HepG2 (cell line): ENCODE results near the gene PHAX. TPM values are rescaled to one million over a fixed set of nuclear protein-coding genes. Genes with fewer than 3 reads are reported as not detected.

Experiments
- ATAC-seq: fragments of 200-7000 bp; cut with Tn5 transposase; 3 replicates; pipeline ENCODE4 v1.9.1; 2020; ENCODE audit warnings: mild to moderate bottlenecking, moderate library complexity
- BruUV-seq: library from RNA; stranded (reverse); fragments of 400-500 nt; replicated peaks from 2 replicates; lab custom pipeline; 2021; lab: Mats Ljungman, UMichigan
- CTCF ChIA-PET: fragments of 300-600 bp; formaldehyde crosslinking; extraction: SDS; loops from one replicate; lab custom pipeline; 2021; ENCODE audit warnings: low total read pairs, inconsistent platforms, low intra/inter-chr PET ratio; lab: Yijun Ruan, JAX
- POLR2A ChIA-PET: fragments of 350-600 bp; sonication (Branson Sonifier 250); formaldehyde crosslinking; loops from one replicate; lab custom pipeline; 2020; ENCODE audit warnings: antibody characterized with exemption, inconsistent platforms; lab: Yijun Ruan, JAX
- DNase-seq: peaks from one replicate; pipeline ENCODE4 v3.0.0-alpha.2; 2015; ENCODE audit warnings: low spot score
- FAIRE-seq: peaks from 3 replicates; lab custom pipeline; 2011; peaks lifted over from hg19 to GRCh38; lab: Jason Lieb, UNC
- H2AFZ ChIP-seq: one replicate; pipeline ENCODE4 v1.6.1; 2011; ENCODE audit warnings: low read length, inconsistent platforms
- H3K27ac ChIP-seq: fragments of 300-600 bp; 3 replicates; pipeline ENCODE4 v1.8.0; 2011; ENCODE audit warnings: mixed run types, mild to moderate bottlenecking, mixed read lengths, low read length, inconsistent platforms; ENCODE audit not compliant: insufficient read depth; ENCODE audit errors: extremely low read length
- H3K27me3 ChIP-seq, 2 experiments: fragments of 200-600 bp in 1 of 2; 2 replicates in 1 of 2; 3 replicates in 1 of 2; pipeline versions ENCODE4 v1.6.0 to v1.8.0; 2011; ENCODE audit warnings: low read length in 2 of 2, mild to moderate bottlenecking in 2 of 2, moderate library complexity in 2 of 2, inconsistent platforms in 1 of 2; ENCODE audit not compliant: insufficient read depth in 2 of 2, control insufficient read depth in 1 of 2
- H3K36me3 ChIP-seq, 2 experiments: fragments of 200-600 bp in 1 of 2; replicated peaks in 1 of 2; 2 replicates in 1 of 2; 3 replicates in 1 of 2; pipeline versions ENCODE4 v1.5.1 to v1.8.0; 2011; ENCODE audit warnings: low read length in 2 of 2, inconsistent platforms in 1 of 2; ENCODE audit not compliant: insufficient read depth in 2 of 2, control insufficient read depth in 1 of 2
- H3K4me1 ChIP-seq: 2 replicates; pipeline ENCODE4 v1.5.1; 2012; ENCODE audit warnings: low read length, inconsistent platforms; ENCODE audit not compliant: insufficient read depth
- H3K4me2 ChIP-seq: 2 replicates; pipeline ENCODE4 v1.6.0; 2011; ENCODE audit warnings: low read depth, low read length, inconsistent platforms
- H3K4me3 ChIP-seq, 3 experiments: fragments of 200-600 bp in 1 of 3; sonication (generic), shearing (Covaris generic) in 1 of 3; replicated peaks in 1 of 3; 2 replicates each; pipeline ENCODE4 v1.5.1; 2011 to 2016; ENCODE audit warnings: low read length in 3 of 3, inconsistent platforms in 2 of 3, low read depth in 2 of 3, mild to moderate bottlenecking in 2 of 3, control low read depth in 1 of 3, mixed read lengths in 1 of 3; ENCODE audit not compliant: insufficient read depth in 1 of 3
- H3K79me2 ChIP-seq: one replicate; pipeline ENCODE4 v1.6.1; 2011; ENCODE audit warnings: low read length, inconsistent platforms; ENCODE audit not compliant: insufficient read depth
- H3K9ac ChIP-seq: 2 replicates; pipeline ENCODE4 v1.6.0; 2011; ENCODE audit warnings: mild to moderate bottlenecking, low read depth, low read length, inconsistent platforms; ENCODE audit not compliant: insufficient read depth
- H3K9me3 ChIP-seq: 2 replicates; pipeline ENCODE4 v1.5.1; 2012; ENCODE audit warnings: mild to moderate bottlenecking, low read length
- H4K20me1 ChIP-seq: 2 replicates; pipeline ENCODE4 v1.6.0; 2011; ENCODE audit warnings: inconsistent platforms, mild to moderate bottlenecking, low read length, moderate library complexity; ENCODE audit not compliant: insufficient read depth
- CENPT ChIP-seq: sonication (generic); formaldehyde crosslinking; IDR thresholded peaks from 2 replicates; pipeline ENCODE4 v1.8.0; 2022; ENCODE audit warnings: low read depth, mild to moderate bottlenecking, moderate library complexity, missing genetic modification reagents
- ESRRA ChIP-seq: sonication (generic); formaldehyde crosslinking; IDR thresholded peaks from 2 replicates; pipeline ENCODE4 v1.5.1; 2020; ENCODE audit warnings: mild to moderate bottlenecking, low read depth, missing genetic modification reagents
- FLYWCH1 ChIP-seq: sonication (generic); formaldehyde crosslinking; IDR thresholded peaks from 2 replicates; pipeline ENCODE4 v1.8.1; 2023; ENCODE audit warnings: mild to moderate bottlenecking, missing genetic modification reagents
- HDAC1 ChIP-seq: sonication (generic); formaldehyde crosslinking; IDR thresholded peaks from 2 replicates; pipeline ENCODE4 v1.5.1; 2020; ENCODE audit warnings: mild to moderate bottlenecking, missing genetic modification reagents
- KDM2A ChIP-seq: sonication (generic); formaldehyde crosslinking; IDR thresholded peaks from 2 replicates; pipeline ENCODE4 v1.4.0; 2020; ENCODE audit warnings: low read depth, missing genetic modification reagents, borderline replicate concordance
- KLF13 ChIP-seq: sonication (generic); formaldehyde crosslinking; IDR thresholded peaks from 2 replicates; pipeline ENCODE4 v1.4.0; 2020; ENCODE audit warnings: mild to moderate bottlenecking, missing genetic modification reagents
- NCOR1 ChIP-seq: fragments of 200-600 bp; sonication (generic); IDR thresholded peaks from 2 replicates; pipeline ENCODE4 v1.7.0; 2017; ENCODE audit warnings: antibody characterized with exemption, low read length, borderline replicate concordance
- POLR2AphosphoS5 ChIP-seq: IDR thresholded peaks from 2 replicates; pipeline ENCODE4 v1.6.1; 2012; ENCODE audit warnings: low read depth, low read length
- ZBTB38 ChIP-seq: sonication (generic); formaldehyde crosslinking; IDR thresholded peaks from 2 replicates; pipeline ENCODE4 v1.5.1; 2020; ENCODE audit warnings: mild to moderate bottlenecking, missing genetic modification reagents
- ZC3H4 ChIP-seq: sonication (generic); formaldehyde crosslinking; IDR thresholded peaks from 2 replicates; pipeline ENCODE4 v1.4.0; 2020; ENCODE audit warnings: missing genetic modification reagents, borderline replicate concordance
- ZNF367 ChIP-seq: sonication (generic); formaldehyde crosslinking; IDR thresholded peaks from 2 replicates; pipeline ENCODE4 v1.4.0; 2020; ENCODE audit warnings: missing genetic modification reagents, borderline replicate concordance
- ZNF562 ChIP-seq: sonication (generic); formaldehyde crosslinking; IDR thresholded peaks from 2 replicates; pipeline ENCODE4 v1.8.0; 2022; ENCODE audit warnings: missing genetic modification reagents, borderline replicate concordance
- ZNF660 ChIP-seq: sonication (generic); formaldehyde crosslinking; IDR thresholded peaks from 2 replicates; pipeline ENCODE4 v1.5.1; 2020; ENCODE audit warnings: mild to moderate bottlenecking, low read depth, missing genetic modification reagents, borderline replicate concordance
- WGBS: methylation state at CpG from one replicate; pipeline ENCODE4 v1.1.6; 2017; ENCODE audit warnings: low lambda C conversion rate; 5-methylcytosine and 5-hydroxymethylcytosine counted together
- in situ Hi-C: cut with HindIII; loops from 2 replicates; pipeline ENCODE4 v1.10.0; 2017; ENCODE audit warnings: low pct_unique_long_range_greater_than_20kb; ENCODE audit not compliant: extremely low pct_ligation_motif_present
- intact Hi-C: fragments of 100-400 bp; cut with micrococcal nuclease; formaldehyde crosslinking; loops from one replicate; pipeline ENCODE4 v1.10.0; 2022; ENCODE audit not compliant: unreplicated experiment
- polyA plus RNA-seq, 8 experiments: library from polyadenylated mRNA; depleted of rRNA in 3 of 8; stranded (reverse) in 7 of 8; unstranded in 1 of 8; fragments of >200 nt; fragmentation: Illumina TruSeq in 4 of 8; extraction: Trizol in 4 of 8; gene quantifications; 2 replicates each; pipeline versions ENCODE4 v1.2.1 to v1.2.3, GENCODE V29; 2011 to 2016; ENCODE audit warnings: low read depth in 4 of 8, missing spikeins in 1 of 8, mixed read lengths in 1 of 8; ENCODE audit not compliant: insufficient read depth in 1 of 8
- total RNA-seq, 5 experiments: library from RNA; depleted of rRNA; stranded (reverse); fragments of >200 nt; fragmentation: Illumina TruSeq; extraction: Trizol; gene quantifications; 2 replicates each; pipeline ENCODE4 v1.2.3, GENCODE V29; 2016; ENCODE audit warnings: low read depth in 1 of 5
- TF ChIP-seq, protein P1 (sequence below): sonication (generic); formaldehyde crosslinking; IDR thresholded peaks from 2 replicates; pipeline ENCODE4 v1.4.0; 2020; ENCODE audit warnings: mild to moderate bottlenecking, low read depth, missing genetic modification reagents

The PHAX gene
- total and polyA plus RNA-seq, 2 of the 13 experiments (the other 11 are each of a cell fraction or from before 2014, with no cell fraction given) = 20.0 to 59.7 TPM

DNA sequence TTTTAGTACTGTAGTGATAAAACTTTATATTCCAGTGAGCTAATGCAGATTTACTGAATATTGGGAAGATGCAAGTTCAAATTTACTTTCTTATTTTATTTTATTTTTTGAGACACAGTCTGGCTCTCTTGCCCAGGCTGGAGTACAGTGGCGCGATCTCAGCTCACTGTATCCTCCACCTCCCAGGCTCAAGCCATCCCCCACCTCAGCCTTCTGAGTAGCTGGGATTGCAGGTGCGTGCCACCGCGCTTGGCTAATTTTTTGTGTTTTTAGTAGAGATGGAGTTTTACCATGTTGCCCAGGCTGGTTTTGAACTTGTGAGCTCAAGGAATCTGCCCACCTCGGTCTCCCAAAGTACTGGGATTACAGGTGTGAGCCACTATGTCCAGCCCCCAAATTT is 9.9 kb downstream of the PHAX start:
- H2AFZ ChIP-seq = no peak overlapping the region
- ChIA-PET CTCF (no interaction called here), POLR2A (interaction anchor here (1.5 to 1.8 kb wide), 2 partner anchors 10 to 16 kb away, joined by 4 read pairs; partner anchors contain the start of genes ALDH7A1 and PHAX)
- peaks cover 62% of the 10 kb centered on the region for H3K79me2 ChIP-seq
- 99% methylated on average over 6 of the region's 6 CpGs for WGBS
- no TSS peak for BruUV-seq
- no peak for DNase-seq
- no peak for TF ChIP-seq ZNF367 (CRISPR knock-in tag)
- TF ChIP-seq HDAC1 (CRISPR knock-in tag) = no peak
- no peak overlapping the region for H3K9ac ChIP-seq
- no peak for ATAC-seq
- in situ Hi-C loops (no loop called here), intact Hi-C loops (no loop called here)
- H4K20me1 ChIP-seq = no peaks in the 10 kb centered on the region; the same call in 1 of the 2 replicates
- H3K27me3 ChIP-seq = no peaks in the 10 kb centered on the region
- no peak overlapping the region for H3K4me3 ChIP-seq
- H3K36me3 ChIP-seq = peaks cover 5 to 48% of the 10 kb centered on the region in 2 experiments
- no peak overlapping the region for H3K27ac ChIP-seq
- no peaks in the 10 kb centered on the region for H3K9me3 ChIP-seq
- FAIRE-seq = no peak
- H3K4me2 ChIP-seq = no peak overlapping the region
- peaks cover 23% of the 10 kb centered on the region for H3K4me1 ChIP-seq

DNA sequence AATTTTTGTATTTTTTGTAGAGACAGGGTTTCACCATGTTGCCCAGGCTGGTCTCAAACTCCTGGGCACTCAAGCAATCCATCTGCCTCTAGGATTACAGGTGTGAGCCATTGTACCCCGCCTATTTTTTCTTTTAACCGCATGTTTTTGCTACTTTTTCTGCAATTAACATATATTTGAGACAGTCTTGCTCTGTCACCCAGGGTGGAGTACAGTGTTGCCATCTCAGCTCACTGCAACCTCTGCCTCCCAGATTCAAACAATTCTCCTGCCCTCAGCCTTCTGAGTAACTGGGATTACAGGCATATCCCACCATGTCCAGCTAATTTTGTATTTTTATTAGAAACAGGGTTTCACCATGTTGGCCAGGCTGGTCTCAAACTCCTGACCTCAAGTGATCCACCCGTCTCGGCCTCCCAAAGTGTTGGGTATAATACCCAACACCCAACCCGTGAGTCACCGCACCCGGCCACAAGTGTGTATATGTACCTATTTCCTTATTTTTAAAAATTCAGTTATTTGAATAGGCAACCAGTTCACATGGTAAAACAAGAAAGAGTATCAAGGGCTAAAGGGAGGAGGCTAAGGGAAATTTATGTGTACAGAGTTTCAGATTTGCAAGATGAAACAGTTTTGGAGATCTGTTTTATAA is 13.3 kb downstream of the PHAX start:
- Histone ChIP-seq H4K20me1 (no peaks in the 10 kb centered on the region), H3K4me3 (no peak overlapping the region), H3K9ac (no peak overlapping the region), H3K4me2 (no peak overlapping the region), H3K79me2 (peaks cover 35% of the 10 kb centered on the region), H2AFZ (no peak overlapping the region), H3K9me3 (no peaks in the 10 kb centered on the region), H3K27ac (no peak overlapping the region), H3K27me3 (no peaks in the 10 kb centered on the region), H3K36me3 (peaks cover 11 to 60% of the 10 kb centered on the region in 2 experiments), H3K4me1 (peaks cover 9% of the 10 kb centered on the region)
- in situ Hi-C loops (no loop called here), intact Hi-C loops (no loop called here)
- DNase-seq (no peak), ATAC-seq (no peak), FAIRE-seq (no peak)
- no peak for TF ChIP-seq FLYWCH1 (CRISPR knock-in tag)
- TF ChIP-seq KDM2A (CRISPR knock-in tag) = no peak
- TF ChIP-seq ZBTB38 (CRISPR knock-in tag) = no peak
- TF ChIP-seq ZNF660 = no peak
- TF ChIP-seq POLR2AphosphoS5 = no peak
- TF ChIP-seq KLF13 (CRISPR knock-in tag) = no peak
- no peak for TF ChIP-seq ESRRA (CRISPR knock-in tag)
- TF ChIP-seq CENPT (CRISPR knock-in tag) = no peak
- no peak for TF ChIP-seq NCOR1
- TF ChIP-seq, protein P1, sequence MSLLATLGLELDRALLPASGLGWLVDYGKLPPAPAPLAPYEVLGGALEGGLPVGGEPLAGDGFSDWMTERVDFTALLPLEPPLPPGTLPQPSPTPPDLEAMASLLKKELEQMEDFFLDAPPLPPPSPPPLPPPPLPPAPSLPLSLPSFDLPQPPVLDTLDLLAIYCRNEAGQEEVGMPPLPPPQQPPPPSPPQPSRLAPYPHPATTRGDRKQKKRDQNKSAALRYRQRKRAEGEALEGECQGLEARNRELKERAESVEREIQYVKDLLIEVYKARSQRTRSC (CRISPR knock-in tag) = no peak
- no peak for TF ChIP-seq ZNF562
- TF ChIP-seq ZC3H4 (CRISPR knock-in tag) = no peak
- no TSS peak for BruUV-seq
- ChIA-PET POLR2A (no interaction called here), CTCF (no interaction called here)
- WGBS = 91% methylated on average over 7 of the region's 7 CpGs
